Astrocyte (in vitro differentiated cells and primary cell): ENCODE measurements around the gene SENP1.

ENCODE experiments used
- EZH2 ChIP-seq: IDR thresholded peaks from 2 replicates; pipeline ENCODE4 v1.6.1; 2012; ENCODE audit warnings: mild to moderate bottlenecking, low read length, inconsistent platforms; ENCODE audit not compliant: insufficient read depth
- TF ChIP-seq, protein P1 (sequence below): IDR thresholded peaks from 2 replicates; pipeline ENCODE4 v1.5.1; 2011; ENCODE audit warnings: low read depth, mild to moderate bottlenecking, inconsistent platforms, low read length, moderate library complexity; ENCODE audit not compliant: insufficient read depth

GRCh38 chr12:48075832-48076231 lies 30.0 kb downstream of the SENP1 start:
- TF ChIP-seq, protein P1, sequence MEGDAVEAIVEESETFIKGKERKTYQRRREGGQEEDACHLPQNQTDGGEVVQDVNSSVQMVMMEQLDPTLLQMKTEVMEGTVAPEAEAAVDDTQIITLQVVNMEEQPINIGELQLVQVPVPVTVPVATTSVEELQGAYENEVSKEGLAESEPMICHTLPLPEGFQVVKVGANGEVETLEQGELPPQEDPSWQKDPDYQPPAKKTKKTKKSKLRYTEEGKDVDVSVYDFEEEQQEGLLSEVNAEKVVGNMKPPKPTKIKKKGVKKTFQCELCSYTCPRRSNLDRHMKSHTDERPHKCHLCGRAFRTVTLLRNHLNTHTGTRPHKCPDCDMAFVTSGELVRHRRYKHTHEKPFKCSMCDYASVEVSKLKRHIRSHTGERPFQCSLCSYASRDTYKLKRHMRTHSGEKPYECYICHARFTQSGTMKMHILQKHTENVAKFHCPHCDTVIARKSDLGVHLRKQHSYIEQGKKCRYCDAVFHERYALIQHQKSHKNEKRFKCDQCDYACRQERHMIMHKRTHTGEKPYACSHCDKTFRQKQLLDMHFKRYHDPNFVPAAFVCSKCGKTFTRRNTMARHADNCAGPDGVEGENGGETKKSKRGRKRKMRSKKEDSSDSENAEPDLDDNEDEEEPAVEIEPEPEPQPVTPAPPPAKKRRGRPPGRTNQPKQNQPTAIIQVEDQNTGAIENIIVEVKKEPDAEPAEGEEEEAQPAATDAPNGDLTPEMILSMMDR, result no peak
- TF ChIP-seq EZH2, result no peak
